B cell (primary cell): ENCODE results near the gene C3orf49. TPM values are rescaled to one million over a fixed set of nuclear protein-coding genes. Genes with fewer than 3 reads are reported as not detected.

Source experiments
- ATAC-seq: fragments of 200-7000 bp; cut with Tn5 transposase; one replicate; pipeline ENCODE4 v1.10.0; 2021; ENCODE audit warnings: low read depth, mild to moderate bottlenecking, moderate number of reproducible peaks, moderate library complexity
- CTCF ChIA-PET: fragments of 350-600 bp; sonication (Branson Sonifier 250); formaldehyde crosslinking; loops from one replicate; lab custom pipeline; 2021; ENCODE audit warnings: antibody characterized with exemption, inconsistent platforms; lab: Charles Lee
- POLR2A ChIA-PET: fragments of 350-600 bp; sonication (Branson Sonifier 250); formaldehyde crosslinking; loops from one replicate; lab custom pipeline; 2021; ENCODE audit warnings: antibody characterized with exemption; lab: Charles Lee
- DNase-seq: peaks from one replicate; pipeline ENCODE4 v3.0.0; 2013
- H2AFZ ChIP-seq: 2 replicates; pipeline ENCODE4 v1.6.1; 2012; ENCODE audit warnings: mild to moderate bottlenecking, low read depth, low read length; ENCODE audit not compliant: insufficient read depth, poor library complexity, severe bottlenecking
- H3K27ac ChIP-seq, 2 donors: 1 replicate in 1 of 2; 2 replicates in 1 of 2; pipeline ENCODE4 v1.5.1; 2012 to 2013; ENCODE audit warnings: low read length in 2 of 2, mild to moderate bottlenecking in 2 of 2, moderate library complexity in 1 of 2
- H3K27me3 ChIP-seq, 4 experiments: fragments of 200-600 bp in 1 of 4; sonication (generic) in 1 of 4; replicated peaks in 1 of 4; 1 replicate in 2 of 4; 2 replicates in 2 of 4; pipeline versions ENCODE4 v1.6.1 to v1.7.0; 2013 to 2016; ENCODE audit warnings: low read length in 3 of 4, mild to moderate bottlenecking in 2 of 4, mixed read lengths in 1 of 4, moderate library complexity in 1 of 4; ENCODE audit not compliant: insufficient read depth in 4 of 4, control insufficient read depth in 3 of 4; ENCODE audit errors: control extremely low read depth in 1 of 4
- H3K36me3 ChIP-seq, 2 experiments: replicated peaks in 1 of 2; 1 replicate in 1 of 2; 2 replicates in 1 of 2; pipeline versions ENCODE4 v1.6.1 to v1.7.1; 2013; ENCODE audit warnings: low read length in 1 of 2; ENCODE audit not compliant: insufficient read depth in 2 of 2, control insufficient read depth in 1 of 2; ENCODE audit errors: control extremely low read depth in 1 of 2, extremely low read depth in 1 of 2
- H3K4me1 ChIP-seq, 2 donors: fragments of 200-600 bp in 1 of 2; sonication (generic) in 1 of 2; 1 replicate in 1 of 2; 2 replicates in 1 of 2; pipeline versions ENCODE4 v1.5.1 to v1.6.1; 2013 to 2017; ENCODE audit warnings: low read length in 2 of 2; ENCODE audit not compliant: control insufficient read depth in 2 of 2, insufficient read depth in 2 of 2
- H3K4me2 ChIP-seq: replicated peaks from 2 replicates; pipeline ENCODE3; 2012; ENCODE audit warnings: mild to moderate bottlenecking, low read depth, low read length; ENCODE audit not compliant: poor library complexity, severe bottlenecking
- H3K4me3 ChIP-seq, 5 experiments: fragments of 200-600 bp in 1 of 5; sonication (generic) in 1 of 5; 1 replicate in 3 of 5; 2 replicates in 2 of 5; pipeline versions ENCODE4 v1.5.1 to v1.7.0; 2011 to 2016; ENCODE audit warnings: low read length in 4 of 5, mild to moderate bottlenecking in 4 of 5, low read depth in 2 of 5, control low read depth in 1 of 5, moderate library complexity in 1 of 5; ENCODE audit not compliant: insufficient read depth in 1 of 5; ENCODE audit errors: control extremely low read depth in 1 of 5, extremely low read depth in 1 of 5
- H3K79me2 ChIP-seq: fragments of 200-600 bp; sonication (generic); one replicate; pipeline ENCODE4 v1.6.0; 2016; ENCODE audit warnings: low read length; ENCODE audit not compliant: control insufficient read depth, insufficient read depth
- H3K9ac ChIP-seq: fragments of 200-600 bp; sonication (generic); 2 replicates; pipeline ENCODE4 v1.6.1; 2017; ENCODE audit warnings: mild to moderate bottlenecking, low read length, moderate library complexity
- H3K9me3 ChIP-seq, 3 donors: one replicate each; pipeline versions ENCODE4 v1.6.1 to v1.7.1; 2013; ENCODE audit warnings: low read length in 2 of 3; ENCODE audit not compliant: control insufficient read depth in 2 of 3, insufficient read depth in 1 of 3; ENCODE audit errors: control extremely low read depth in 1 of 3
- H4K20me1 ChIP-seq: 2 replicates; pipeline ENCODE4 v1.6.0; 2012; ENCODE audit warnings: mild to moderate bottlenecking, low read length; ENCODE audit not compliant: insufficient read depth, control insufficient read depth, poor library complexity, severe bottlenecking
- H3K27ac Mint-ChIP-seq: one replicate; pipeline ENCODE4 v1.8.0; 2021; ENCODE audit warnings: mixed read lengths
- H3K27me3 Mint-ChIP-seq: one replicate; pipeline ENCODE4 v1.8.0; 2021; ENCODE audit warnings: mixed read lengths
- H3K4me1 Mint-ChIP-seq: one replicate; pipeline ENCODE4 v1.8.0; 2021; ENCODE audit warnings: mixed read lengths
- H3K4me3 Mint-ChIP-seq: one replicate; pipeline ENCODE4 v1.8.0; 2021; ENCODE audit warnings: mixed read lengths
- H3K9me3 Mint-ChIP-seq: one replicate; pipeline ENCODE4 v1.8.0; 2022; ENCODE audit warnings: mixed read lengths; ENCODE audit not compliant: insufficient read depth
- EZH2 ChIP-seq: IDR thresholded peaks from 2 replicates; pipeline ENCODE4 v1.6.1; 2012; ENCODE audit warnings: borderline replicate concordance, low read depth, mild to moderate bottlenecking, moderate library complexity, low read length; ENCODE audit not compliant: insufficient read depth, poor library complexity, severe bottlenecking
- WGBS: methylation state at CpG from one replicate; pipeline ENCODE4 v1.1.5; 2013; ENCODE audit warnings: missing lambda C conversion rate; ENCODE audit not compliant: insufficient coverage; 5-methylcytosine and 5-hydroxymethylcytosine counted together
- intact Hi-C: fragments of 100-400 bp; cut with micrococcal nuclease; formaldehyde crosslinking; loops from one replicate; pipeline ENCODE4 v1.10.0; 2022
- polyA plus RNA-seq: library from polyadenylated mRNA; depleted of rRNA; stranded (reverse); fragments of >200 nt; gene quantifications from 2 replicates; pipeline ENCODE4 v1.2.3, GENCODE V29; 2012
- total RNA-seq, 2 donors: library from RNA; stranded (reverse); fragments of 120-200 nt in 1 of 2; gene quantifications; 1 replicate in 1 of 2; 2 replicates in 1 of 2; pipeline versions ENCODE4 v1.2.3 to v1.2.4, GENCODE V29; 2013 to 2022
- TF ChIP-seq, protein P1 (sequence below): fragments of 200-600 bp; IDR thresholded peaks from one replicate; pipeline ENCODE4 v1.8.0; 2022; ENCODE audit warnings: antibody characterized with exemption, mild to moderate bottlenecking

C3orf49 gene
- total and polyA plus RNA-seq, 2 donors (not counting 1 experiment from before 2014, with no cell fraction given): not detected

DNA sequence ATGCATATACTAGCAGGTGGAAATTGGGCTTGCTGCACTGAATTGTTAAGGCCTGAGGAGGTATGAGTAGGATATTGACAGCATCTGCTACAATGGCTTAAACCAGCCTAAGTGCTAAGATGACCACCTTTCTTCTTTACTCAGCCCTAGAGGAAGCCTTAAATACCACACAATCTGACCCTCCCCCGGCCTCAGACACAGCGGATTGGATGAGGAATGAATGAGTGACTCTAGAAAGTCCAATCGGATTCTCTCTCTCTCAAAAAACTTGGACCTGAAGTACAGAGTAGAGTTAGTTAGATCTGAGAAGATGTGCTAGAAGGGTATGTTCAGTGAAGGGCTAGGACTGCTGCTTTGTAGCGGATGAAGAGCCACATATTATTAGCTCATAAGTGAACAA lies 39.9 kb upstream of the C3orf49 start:
- Histone ChIP-seq H3K9ac (no peak overlapping the region), H3K4me3 (no peak overlapping the region), H3K9me3 (no peaks in the 10 kb centered on the region), H3K4me2 (no peak overlapping the region), H3K36me3 (no peaks in the 10 kb centered on the region), H4K20me1 (no peaks in the 10 kb centered on the region), H2AFZ (no peak overlapping the region), H3K27ac (no peak overlapping the region), H3K79me2 (no peaks in the 10 kb centered on the region), H3K27me3 (no peaks in the 10 kb centered on the region), H3K4me1 (no peaks in the 10 kb centered on the region)
- intact Hi-C loops: no loop called here
- Mint-ChIP-seq H3K4me3 (no peak overlapping the region), H3K9me3 (no peaks in the 10 kb centered on the region), H3K27ac (no peak overlapping the region), H3K27me3 (peaks cover 16% of the 10 kb centered on the region), H3K4me1 (no peaks in the 10 kb centered on the region)
- DNase-seq: no peak
- POLR2A ChIA-PET: no interaction called here
- CTCF ChIA-PET: no interaction called here
- 100% methylated on average over 1 of the region's 4 CpGs for WGBS
- TF ChIP-seq, protein P1, sequence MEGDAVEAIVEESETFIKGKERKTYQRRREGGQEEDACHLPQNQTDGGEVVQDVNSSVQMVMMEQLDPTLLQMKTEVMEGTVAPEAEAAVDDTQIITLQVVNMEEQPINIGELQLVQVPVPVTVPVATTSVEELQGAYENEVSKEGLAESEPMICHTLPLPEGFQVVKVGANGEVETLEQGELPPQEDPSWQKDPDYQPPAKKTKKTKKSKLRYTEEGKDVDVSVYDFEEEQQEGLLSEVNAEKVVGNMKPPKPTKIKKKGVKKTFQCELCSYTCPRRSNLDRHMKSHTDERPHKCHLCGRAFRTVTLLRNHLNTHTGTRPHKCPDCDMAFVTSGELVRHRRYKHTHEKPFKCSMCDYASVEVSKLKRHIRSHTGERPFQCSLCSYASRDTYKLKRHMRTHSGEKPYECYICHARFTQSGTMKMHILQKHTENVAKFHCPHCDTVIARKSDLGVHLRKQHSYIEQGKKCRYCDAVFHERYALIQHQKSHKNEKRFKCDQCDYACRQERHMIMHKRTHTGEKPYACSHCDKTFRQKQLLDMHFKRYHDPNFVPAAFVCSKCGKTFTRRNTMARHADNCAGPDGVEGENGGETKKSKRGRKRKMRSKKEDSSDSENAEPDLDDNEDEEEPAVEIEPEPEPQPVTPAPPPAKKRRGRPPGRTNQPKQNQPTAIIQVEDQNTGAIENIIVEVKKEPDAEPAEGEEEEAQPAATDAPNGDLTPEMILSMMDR: no peak
- no peak for TF ChIP-seq EZH2
- no peak for ATAC-seq

DNA sequence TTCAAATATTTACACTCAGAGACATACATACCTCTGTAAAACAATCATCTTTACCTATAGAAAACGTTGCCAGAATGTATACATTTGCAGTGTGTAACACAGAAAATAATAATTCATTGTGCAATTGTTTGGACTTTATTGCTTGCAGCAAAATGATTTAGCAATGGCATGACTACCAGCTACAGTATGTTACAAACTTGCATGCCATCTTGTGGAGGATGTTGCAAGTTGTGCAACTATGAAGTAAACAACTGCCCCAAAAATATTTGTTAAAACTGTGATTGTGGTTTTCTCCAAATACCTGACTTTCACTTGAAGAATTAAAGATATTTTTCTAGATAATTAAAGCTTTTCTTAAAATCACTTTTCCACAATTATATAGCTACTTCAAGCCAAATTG lies 27.1 kb upstream of the C3orf49 start:
- no peak for ATAC-seq
- CTCF ChIA-PET: no interaction called here
- Histone ChIP-seq H3K27me3 (peaks cover 0 to 4% (median 0%) of the 10 kb centered on the region in 4 experiments), H3K27ac (no peak overlapping the region), H3K4me3 (no peak overlapping the region), H3K4me2 (no peak overlapping the region), H3K4me1 (no peaks in the 10 kb centered on the region), H3K36me3 (no peaks in the 10 kb centered on the region), H3K9me3 (no peaks in the 10 kb centered on the region), H3K9ac (no peak overlapping the region), H3K79me2 (no peaks in the 10 kb centered on the region), H4K20me1 (no peaks in the 10 kb centered on the region), H2AFZ (no peak overlapping the region)
- TF ChIP-seq, protein P1: no peak
- no peak for TF ChIP-seq EZH2
- H3K4me3 Mint-ChIP-seq: no peak overlapping the region
- WGBS: no CpG with 5 or more reads among the region's 1 CpG
- POLR2A ChIA-PET: no interaction called here
- H3K9me3 Mint-ChIP-seq: no peaks in the 10 kb centered on the region
- H3K4me1 Mint-ChIP-seq: no peaks in the 10 kb centered on the region
- H3K27me3 Mint-ChIP-seq: peaks cover 10% of the 10 kb centered on the region
- intact Hi-C loops: no loop called here
- DNase-seq: no peak
- no peak overlapping the region for H3K27ac Mint-ChIP-seq
